Astrocyte (in vitro differentiated cells and primary cell): ENCODE measurements around the gene SLFN12L. TPM values are rescaled to one million over a fixed set of nuclear protein-coding genes. Genes with fewer than 3 reads are reported as not detected.

Source experiments
- DNase-seq: peaks from one replicate; pipeline ENCODE4 v3.0.0-alpha.2; 2010; ENCODE audit warnings: low read depth
- FAIRE-seq: peaks from 2 replicates; lab custom pipeline; 2011; peaks lifted over from hg19 to GRCh38; lab: Jason Lieb, UNC
- H2AFZ ChIP-seq: 2 replicates; pipeline ENCODE4 v1.6.0; 2012; ENCODE audit warnings: low read depth, low read length, inconsistent platforms
- H3K27ac ChIP-seq: 2 replicates; pipeline ENCODE4 v1.5.1; 2011; ENCODE audit warnings: low read depth, low read length, inconsistent platforms
- H3K27me3 ChIP-seq: 2 replicates; pipeline ENCODE4 v1.6.0; 2011; ENCODE audit warnings: low read length, inconsistent platforms; ENCODE audit not compliant: insufficient read depth
- H3K36me3 ChIP-seq: 2 replicates; pipeline ENCODE4 v1.5.1; 2011; ENCODE audit warnings: low read length, inconsistent platforms; ENCODE audit not compliant: insufficient read depth
- H3K4me1 ChIP-seq: 2 replicates; pipeline ENCODE4 v1.5.1; 2011; ENCODE audit warnings: low read length, inconsistent platforms; ENCODE audit not compliant: insufficient read depth
- H3K4me2 ChIP-seq: 2 replicates; pipeline ENCODE4 v1.6.0; 2012; ENCODE audit warnings: low read length, inconsistent platforms
- H3K4me3 ChIP-seq: 2 replicates; pipeline ENCODE4 v1.5.1; 2011; ENCODE audit warnings: low read depth, mild to moderate bottlenecking, low read length, inconsistent platforms; ENCODE audit not compliant: insufficient read depth
- H3K79me2 ChIP-seq: 2 replicates; pipeline ENCODE4 v1.6.0; 2012; ENCODE audit warnings: mild to moderate bottlenecking, low read length, inconsistent platforms; ENCODE audit not compliant: insufficient read depth
- H3K9ac ChIP-seq: 2 replicates; pipeline ENCODE4 v1.6.0; 2012; ENCODE audit warnings: mild to moderate bottlenecking, low read length, inconsistent platforms
- H3K9me3 ChIP-seq: 2 replicates; pipeline ENCODE4 v1.5.1; 2012; ENCODE audit warnings: low read depth, mild to moderate bottlenecking, low read length, inconsistent platforms; ENCODE audit not compliant: insufficient read depth
- H4K20me1 ChIP-seq: 2 replicates; pipeline ENCODE4 v1.6.0; 2012; ENCODE audit warnings: low read length, inconsistent platforms; ENCODE audit not compliant: insufficient read depth
- H3K27ac Mint-ChIP-seq: one replicate; pipeline ENCODE4 v1.8.0; 2021; ENCODE audit warnings: mild to moderate bottlenecking, mixed read lengths; ENCODE audit not compliant: unreplicated experiment
- H3K27me3 Mint-ChIP-seq: one replicate; pipeline ENCODE4 v1.8.0; 2021; ENCODE audit warnings: low read depth, mixed read lengths; ENCODE audit not compliant: unreplicated experiment
- H3K36me3 Mint-ChIP-seq: one replicate; pipeline ENCODE4 v1.8.0; 2021; ENCODE audit warnings: low read depth, mixed read lengths; ENCODE audit not compliant: unreplicated experiment
- H3K4me1 Mint-ChIP-seq: one replicate; pipeline ENCODE4 v1.8.0; 2021; ENCODE audit warnings: low read depth, mixed read lengths; ENCODE audit not compliant: unreplicated experiment
- H3K4me3 Mint-ChIP-seq: one replicate; pipeline ENCODE4 v1.8.0; 2021; ENCODE audit warnings: mild to moderate bottlenecking, moderate library complexity, mixed read lengths; ENCODE audit not compliant: unreplicated experiment
- H3K9me3 Mint-ChIP-seq: one replicate; pipeline ENCODE4 v1.8.0; 2021; ENCODE audit warnings: mild to moderate bottlenecking, mixed read lengths; ENCODE audit not compliant: unreplicated experiment
- EZH2 ChIP-seq: IDR thresholded peaks from 2 replicates; pipeline ENCODE4 v1.6.1; 2012; ENCODE audit warnings: mild to moderate bottlenecking, low read length, inconsistent platforms; ENCODE audit not compliant: insufficient read depth
- total RNA-seq: library from RNA; stranded (reverse); gene quantifications from 2 replicates; pipeline ENCODE4 v1.2.1, GENCODE V29; 2021
- TF ChIP-seq, protein P1 (sequence below): IDR thresholded peaks from 2 replicates; pipeline ENCODE4 v1.5.1; 2011; ENCODE audit warnings: low read depth, mild to moderate bottlenecking, inconsistent platforms, low read length, moderate library complexity; ENCODE audit not compliant: insufficient read depth

SLFN12L gene
- total RNA-seq, 1 donor from 2014 or later, result 0.14 TPM

DNA sequence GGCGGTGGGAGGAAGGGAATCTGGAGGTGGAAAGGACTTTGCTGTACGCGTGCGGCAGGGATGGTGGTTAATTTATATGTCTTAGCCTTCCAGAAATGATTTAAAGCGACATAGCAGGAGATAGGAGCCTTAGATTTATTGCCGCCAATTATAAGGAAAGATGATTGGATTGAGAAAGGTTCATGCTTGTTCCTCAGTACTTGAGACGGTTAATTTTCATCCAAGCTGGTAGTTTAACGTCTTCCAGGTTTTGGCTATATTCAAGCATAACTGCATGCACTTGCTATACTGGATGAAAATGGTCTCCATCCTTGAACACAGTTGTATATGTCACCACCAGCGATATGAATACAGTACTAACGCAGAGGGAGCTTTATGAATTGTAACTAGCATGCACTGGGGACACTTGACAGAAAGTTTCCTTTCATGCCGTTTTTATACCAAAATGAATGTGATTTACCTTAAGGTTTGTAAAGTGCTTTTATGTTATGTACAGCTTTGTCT, 41.5 kb upstream of the SLFN12L start:
- Histone ChIP-seq H3K9ac (peak overlapping the region; percentile 89), H3K79me2 (peaks cover 3% of the 10 kb centered on the region), H3K27me3 (no peaks in the 10 kb centered on the region), H3K4me3 (peak overlapping the region; percentile 66), H3K9me3 (no peaks in the 10 kb centered on the region), H2AFZ (peak overlapping the region; percentile 79), H3K4me2 (peak overlapping the region; percentile 98), H3K27ac (peak overlapping the region; percentile 73), H3K4me1 (peaks cover 13% of the 10 kb centered on the region), H4K20me1 (no peaks in the 10 kb centered on the region), H3K36me3 (peaks cover 4% of the 10 kb centered on the region)
- TF ChIP-seq, protein P1, sequence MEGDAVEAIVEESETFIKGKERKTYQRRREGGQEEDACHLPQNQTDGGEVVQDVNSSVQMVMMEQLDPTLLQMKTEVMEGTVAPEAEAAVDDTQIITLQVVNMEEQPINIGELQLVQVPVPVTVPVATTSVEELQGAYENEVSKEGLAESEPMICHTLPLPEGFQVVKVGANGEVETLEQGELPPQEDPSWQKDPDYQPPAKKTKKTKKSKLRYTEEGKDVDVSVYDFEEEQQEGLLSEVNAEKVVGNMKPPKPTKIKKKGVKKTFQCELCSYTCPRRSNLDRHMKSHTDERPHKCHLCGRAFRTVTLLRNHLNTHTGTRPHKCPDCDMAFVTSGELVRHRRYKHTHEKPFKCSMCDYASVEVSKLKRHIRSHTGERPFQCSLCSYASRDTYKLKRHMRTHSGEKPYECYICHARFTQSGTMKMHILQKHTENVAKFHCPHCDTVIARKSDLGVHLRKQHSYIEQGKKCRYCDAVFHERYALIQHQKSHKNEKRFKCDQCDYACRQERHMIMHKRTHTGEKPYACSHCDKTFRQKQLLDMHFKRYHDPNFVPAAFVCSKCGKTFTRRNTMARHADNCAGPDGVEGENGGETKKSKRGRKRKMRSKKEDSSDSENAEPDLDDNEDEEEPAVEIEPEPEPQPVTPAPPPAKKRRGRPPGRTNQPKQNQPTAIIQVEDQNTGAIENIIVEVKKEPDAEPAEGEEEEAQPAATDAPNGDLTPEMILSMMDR, result no peak
- Mint-ChIP-seq H3K9me3 (no peaks in the 10 kb centered on the region), H3K27me3 (peaks cover 4% of the 10 kb centered on the region), H3K27ac (peak overlapping the region; percentile 82), H3K36me3 (no peaks in the 10 kb centered on the region), H3K4me1 (peaks cover 5% of the 10 kb centered on the region), H3K4me3 (peak overlapping the region; percentile 98)
- no peak for DNase-seq
- FAIRE-seq, result no peak

DNA sequence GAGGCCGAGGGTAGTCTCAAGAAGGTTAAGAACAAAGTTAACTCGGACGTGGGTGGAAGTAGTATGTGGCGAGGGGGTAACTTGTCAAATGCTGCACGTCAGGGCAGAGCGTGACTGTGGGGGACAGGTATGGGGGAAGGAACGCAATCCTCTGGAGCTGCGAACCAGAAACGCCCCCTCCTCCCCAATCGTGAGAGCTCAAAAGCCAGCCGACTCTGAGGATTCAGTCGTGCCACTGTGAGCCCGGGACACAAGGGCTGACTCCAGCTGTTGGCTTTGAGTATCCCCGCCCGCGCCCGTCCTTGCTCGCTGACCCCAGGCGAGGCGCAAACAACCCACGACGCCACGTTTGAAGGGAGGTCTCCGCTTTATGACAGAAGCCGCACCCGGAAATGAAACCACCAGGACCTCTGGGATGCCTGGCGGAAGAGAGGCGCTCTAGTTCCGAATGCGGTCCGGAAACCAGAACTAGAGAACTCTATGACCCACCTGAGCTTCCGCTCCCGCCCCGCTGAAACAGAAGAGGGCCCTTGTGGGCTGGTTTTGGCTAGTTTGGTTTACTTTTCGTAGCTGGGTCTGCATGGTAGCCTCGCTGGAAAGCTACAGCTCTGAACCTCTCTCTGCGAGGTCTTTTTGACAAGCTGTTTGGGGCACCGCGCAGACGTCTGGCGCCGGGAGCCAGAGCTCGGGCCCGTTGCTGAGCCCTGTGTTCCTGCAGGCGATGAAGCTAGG, 40.9 kb upstream of the SLFN12L start, which contains the start of gene PEX12:
TSS of gene PEX12 (minus strand) at position 375 of the 732 bp plus-strand sequence. CDS start 550 bp downstream, outside the sequence.
- Mint-ChIP-seq H3K4me3 (peak within 1 kb of the TSS; percentile 98), H3K27me3 (peaks cover 1% of the 10 kb centered on the region), H3K9me3 (no peaks in the 10 kb centered on the region), H3K4me1 (peaks cover 5% of the 10 kb centered on the region), H3K27ac (peak within 1 kb of the TSS; percentile 82), H3K36me3 (no peaks in the 10 kb centered on the region)
- Histone ChIP-seq H3K4me1 (peaks cover 13% of the 10 kb centered on the region), H3K36me3 (peaks cover 4% of the 10 kb centered on the region), H2AFZ (peak within 1 kb of the TSS; percentile 79), H3K4me3 (peak within 1 kb of the TSS; percentile 66), H3K9me3 (no peaks in the 10 kb centered on the region), H3K9ac (peak within 1 kb of the TSS; percentile 89), H4K20me1 (no peaks in the 10 kb centered on the region), H3K27ac (peak within 1 kb of the TSS; percentile 73), H3K4me2 (peak within 1 kb of the TSS; percentile 98), H3K27me3 (no peaks in the 10 kb centered on the region), H3K79me2 (peaks cover 3% of the 10 kb centered on the region)
- no peak for TF ChIP-seq EZH2
- TF ChIP-seq, protein P1, result no peak
- FAIRE-seq (no peak), DNase-seq (peak; percentile 74)

DNA sequence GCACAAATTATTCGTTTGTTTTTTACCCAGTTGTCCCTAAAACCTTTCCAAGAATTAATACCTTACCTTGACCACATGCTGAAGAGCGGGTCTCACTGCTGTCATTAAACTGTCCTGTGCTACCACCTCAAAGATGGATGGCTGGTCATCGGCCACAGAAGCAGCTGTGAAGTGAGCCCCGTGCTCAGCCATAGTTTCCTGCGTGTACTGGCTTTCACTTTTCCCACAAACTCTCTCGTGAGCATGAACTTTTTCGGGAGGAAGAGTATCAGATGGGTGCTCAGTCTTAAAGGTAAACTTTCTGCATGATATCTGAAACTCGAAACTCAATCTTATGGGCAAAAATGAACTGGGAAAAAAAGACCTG, 40.3 kb upstream of the SLFN12L start:
- peak overlapping the region; percentile 89 for H3K9ac ChIP-seq
- H3K4me3 ChIP-seq, result peak overlapping the region; percentile 66
- H3K79me2 ChIP-seq, result peaks cover 3% of the 10 kb centered on the region
- Mint-ChIP-seq H3K4me3 (peak overlapping the region; percentile 98), H3K27ac (peak overlapping the region; percentile 82), H3K36me3 (no peaks in the 10 kb centered on the region), H3K9me3 (no peaks in the 10 kb centered on the region), H3K27me3 (no peaks in the 10 kb centered on the region), H3K4me1 (peaks cover 5% of the 10 kb centered on the region)
- TF ChIP-seq EZH2, result no peak
- TF ChIP-seq, protein P1, result no peak
- peak overlapping the region; percentile 79 for H2AFZ ChIP-seq
- H3K36me3 ChIP-seq, result peaks cover 4% of the 10 kb centered on the region
- peaks cover 13% of the 10 kb centered on the region for H3K4me1 ChIP-seq
- H3K27me3 ChIP-seq, result no peaks in the 10 kb centered on the region
- no peaks in the 10 kb centered on the region for H4K20me1 ChIP-seq
- H3K27ac ChIP-seq, result peak overlapping the region; percentile 73
- no peaks in the 10 kb centered on the region for H3K9me3 ChIP-seq
- peak overlapping the region; percentile 98 for H3K4me2 ChIP-seq
- FAIRE-seq (no peak), DNase-seq (no peak)
